GM18520 (cell line): ENCODE results near the gene MEI4.
"Not testable (repeated sequence)": the region's sequence is repeated elsewhere in the genome, so short reads cannot be mapped to it uniquely, and the experiment has no call there.

Experiments
- ATAC-seq: cut with Tn5 transposase; IDR thresholded peaks from one replicate; pipeline ENCODE4 v1.9.1; 2021; ENCODE audit not compliant: unreplicated experiment

Gene MEI4, protein sequence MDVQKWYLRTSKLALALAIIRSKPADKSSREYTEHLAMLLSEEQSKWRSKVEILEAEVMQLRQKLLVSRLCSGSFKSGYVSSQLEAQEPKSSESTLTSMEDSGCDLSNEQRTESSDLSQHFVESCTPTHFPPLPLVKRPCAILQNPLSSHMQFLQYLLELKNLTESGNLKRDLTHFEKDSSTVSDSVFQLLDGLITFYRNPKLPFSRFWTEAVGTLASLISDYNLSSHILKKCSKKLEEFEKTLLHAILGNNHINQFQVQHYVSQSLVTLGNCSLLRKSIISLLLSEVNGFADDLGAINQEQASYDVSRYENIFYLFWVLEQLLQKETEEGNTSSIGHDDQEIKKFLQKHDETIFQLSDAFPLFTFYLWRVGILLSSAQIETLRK

GRCh38 chr6:77652739-77653138, at the start of gene MEI4:
Gene MEI4 (plus strand): TSS chr6:77653039. CDS start chr6:77690672, 37,633 bp downstream.
- no peak for ATAC-seq

DNA sequence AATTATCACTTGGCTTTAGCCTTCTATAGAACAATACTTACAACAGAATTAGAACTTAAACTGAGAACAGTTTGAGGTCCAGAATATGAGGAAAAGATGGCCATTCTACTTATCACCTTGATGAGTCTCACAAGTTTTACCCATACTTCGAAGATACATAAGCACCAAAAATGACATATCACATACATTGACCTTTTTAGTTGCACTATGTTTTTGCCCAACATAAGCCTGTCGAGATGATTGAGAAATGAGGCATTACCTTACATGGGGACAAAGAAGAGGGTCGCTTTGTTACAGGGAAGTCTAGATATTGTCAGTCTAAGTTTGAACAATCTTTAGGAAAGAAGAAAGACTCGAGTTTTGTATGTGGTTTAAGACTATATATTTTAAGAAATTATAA, 48.4 kb upstream of the MEI4 start:
- ATAC-seq, result no peak

DNA sequence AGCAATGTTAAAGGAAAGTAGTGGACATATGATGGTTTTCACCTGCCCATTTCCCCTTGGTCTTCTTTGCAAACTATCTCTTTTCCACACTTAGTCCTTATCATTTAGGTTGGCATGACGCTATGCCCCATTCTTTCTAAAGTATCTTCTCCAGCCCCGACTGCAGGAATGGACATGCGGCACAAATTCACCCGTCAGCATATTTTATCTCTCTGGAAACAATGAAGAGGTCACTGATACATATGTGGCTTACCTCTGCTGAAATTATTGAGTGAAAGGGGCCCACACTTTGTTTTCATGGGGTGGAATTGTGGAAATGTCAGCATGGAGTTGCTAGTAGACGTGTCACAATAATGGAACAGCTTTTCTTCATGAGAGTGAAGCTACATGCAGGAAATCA, 45.8 kb upstream of the MEI4 start:
- no peak for ATAC-seq

- no peak for ATAC-seq
These were observed 43.7 kb upstream of the MEI4 start for GRCh38 chr6:77609106-77609505.

DNA sequence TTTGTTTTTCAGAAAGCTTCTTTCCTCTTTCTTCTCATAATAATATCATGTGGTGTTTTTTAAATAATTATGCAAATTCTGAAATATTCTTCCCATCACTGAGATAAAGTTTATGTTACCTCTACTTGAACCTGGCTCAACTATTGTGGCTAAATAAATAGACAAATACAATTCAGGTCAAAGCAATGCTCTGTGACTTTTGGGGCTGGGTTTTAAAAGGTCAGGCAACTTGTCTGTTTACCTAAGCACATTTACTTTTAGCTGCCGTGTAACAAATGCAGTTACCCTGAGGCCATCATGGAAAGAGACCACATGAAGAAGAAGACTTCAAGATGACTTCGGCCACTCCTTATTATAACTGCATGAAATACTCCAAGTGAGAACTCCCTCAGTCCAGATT, 33.7 kb upstream of the MEI4 start:
- no peak for ATAC-seq

GRCh38 chr6:77620278-77620882, 32.5 kb upstream of the MEI4 start:
- peak; percentile 88 for ATAC-seq

GRCh38 chr6:77624515-77624914, 28.3 kb upstream of the MEI4 start:
- no peak for ATAC-seq

- no peak for ATAC-seq
These were observed 26.4 kb upstream of the MEI4 start for GRCh38 chr6:77626426-77626825.

- ATAC-seq, result no peak
These were observed 22.8 kb upstream of the MEI4 start for GRCh38 chr6:77630014-77630413.

- no peak for ATAC-seq
These were observed 19.4 kb upstream of the MEI4 start for GRCh38 chr6:77633471-77633870.

- ATAC-seq, result no peak
These were observed 18.7 kb upstream of the MEI4 start for GRCh38 chr6:77633993-77634715.

DNA sequence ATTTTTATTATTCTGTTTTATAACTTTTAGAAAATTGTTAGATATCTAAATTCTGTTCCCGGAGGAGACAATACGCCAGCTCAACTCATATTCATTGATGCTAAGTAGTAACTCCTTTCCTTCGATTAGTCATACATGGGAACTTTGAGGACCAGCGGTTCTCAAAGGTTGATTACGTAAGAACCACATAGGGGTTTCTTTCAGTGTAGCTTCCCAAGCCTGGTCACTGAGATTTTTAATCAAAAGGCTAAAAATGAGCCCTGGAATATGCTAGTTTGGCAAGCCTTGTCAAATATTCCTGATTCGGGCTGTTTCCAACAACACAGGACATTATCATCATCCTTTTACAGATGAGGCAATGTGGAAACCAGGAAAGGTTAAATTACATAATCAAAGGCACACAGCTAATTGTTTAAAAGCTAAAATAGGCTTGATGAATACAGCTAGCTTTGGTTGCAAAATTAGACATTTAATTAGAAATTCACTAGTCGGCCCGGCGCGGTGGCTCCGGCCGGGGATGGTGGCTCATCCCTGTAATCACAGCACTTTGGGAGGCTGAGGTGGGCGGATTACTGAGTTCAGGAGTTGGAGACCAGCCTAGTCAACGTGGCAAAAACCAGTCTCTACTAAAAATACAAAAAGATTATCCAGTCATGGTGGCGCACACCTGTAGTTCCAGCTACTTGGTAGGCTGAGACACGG, 14.6 kb upstream of the MEI4 start:
- ATAC-seq, result no peak

- no peak for ATAC-seq
These were observed 8.6 kb upstream of the MEI4 start for GRCh38 chr6:77644102-77644705.

- ATAC-seq, result no peak
These were observed 2.7 kb upstream of the MEI4 start for GRCh38 chr6:77650098-77650663.

- no peak for ATAC-seq
These were observed 977 bp downstream of the MEI4 start for GRCh38 chr6:77653816-77654215.

GRCh38 chr6:77655035-77655434, 2.2 kb downstream of the MEI4 start:
- ATAC-seq, result not testable (repeated sequence)

DNA sequence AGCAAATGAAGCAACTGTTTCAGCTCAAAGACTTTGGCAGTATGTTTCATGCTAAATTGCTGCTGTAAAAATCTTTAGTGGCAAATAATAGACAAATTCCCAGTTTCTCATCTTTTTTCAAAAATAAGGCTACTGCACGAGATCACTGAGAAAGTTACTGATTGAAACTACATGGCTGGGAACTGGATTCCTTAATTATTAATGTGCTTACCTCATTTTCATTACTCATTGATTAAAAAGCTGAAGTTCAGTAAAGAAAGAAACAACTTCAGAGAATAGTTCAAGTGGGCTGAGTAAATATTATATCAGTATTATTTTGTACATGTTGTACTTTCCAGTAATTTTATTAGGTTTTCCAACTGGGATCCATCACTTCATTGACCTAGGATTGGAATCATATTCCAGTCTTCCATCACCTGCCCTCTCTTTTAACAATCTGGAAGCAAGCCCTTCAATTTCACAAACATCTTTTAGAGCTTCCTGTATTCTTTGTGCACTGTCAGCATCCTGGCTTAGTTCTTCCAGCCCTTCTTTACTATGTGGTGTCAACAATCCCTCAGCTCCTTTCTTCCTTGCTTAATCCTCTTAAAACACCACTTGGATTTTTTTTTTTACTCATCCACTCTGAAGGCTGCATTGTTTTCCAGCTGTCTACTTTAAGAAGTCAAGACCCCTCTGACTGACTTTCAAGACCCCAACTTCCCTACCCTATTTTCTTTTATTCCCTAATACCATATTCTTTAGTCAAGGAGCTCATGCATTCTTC, 4.3 kb downstream of the MEI4 start:
- ATAC-seq, result no peak

DNA sequence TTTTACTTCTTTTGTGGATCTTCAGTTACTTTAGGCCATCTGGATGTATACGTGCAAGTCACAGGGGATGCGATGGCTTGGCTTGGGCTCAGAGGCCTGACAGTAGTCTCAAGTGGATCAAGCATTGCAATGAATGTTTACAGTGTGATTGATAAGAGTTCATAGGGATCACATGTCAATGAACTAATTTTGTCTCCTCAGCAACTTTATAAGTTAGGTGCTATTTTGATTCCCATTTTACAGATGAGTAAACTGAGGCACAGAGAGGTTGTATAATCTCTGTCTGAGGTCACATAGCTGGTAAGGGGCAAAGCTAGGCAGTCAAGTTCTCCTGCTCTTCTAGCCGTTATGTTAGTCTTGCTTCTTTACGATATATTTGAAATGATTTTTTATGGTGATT, 13.5 kb downstream of the MEI4 start:
- ATAC-seq, result no peak

GRCh38 chr6:77666846-77667245, 14.0 kb downstream of the MEI4 start:
- no peak for ATAC-seq

DNA sequence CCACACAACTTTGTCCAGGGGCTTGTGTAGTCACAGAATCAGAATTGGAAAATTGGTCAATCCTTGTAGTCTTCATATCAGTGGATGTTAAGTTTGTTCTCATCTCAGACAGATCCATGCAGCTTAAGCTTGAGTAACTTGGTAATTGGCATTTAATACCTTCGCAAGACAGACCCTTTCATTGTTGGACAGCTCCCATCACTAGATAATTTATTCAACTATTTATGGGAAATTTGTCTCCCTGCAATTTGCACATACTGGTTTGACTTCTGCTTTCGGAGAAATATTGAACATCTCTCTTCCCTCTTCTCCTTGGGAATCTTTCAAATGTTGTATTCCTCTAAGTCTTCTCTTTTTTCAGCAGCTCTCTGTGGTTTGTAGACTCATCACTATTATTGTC, 17.1 kb downstream of the MEI4 start:
- ATAC-seq, result no peak
